ENCODE data around the gene PRUNE2.

- TF ChIP-seq SP1 (IDR thresholded peaks at IDR 0.05), result no peak
- TF ChIP-seq FOXM1 (IDR thresholded peaks at IDR 0.05; ENCODE audit: borderline replicate concordance), result no peak
- no peak for TF ChIP-seq ZNF384 (IDR thresholded peaks at IDR 0.05)
- no peak for TF ChIP-seq LEF1 (IDR thresholded peaks at IDR 0.05; ENCODE audit: borderline replicate concordance)
- TF ChIP-seq BHLHE40 (IDR thresholded peaks at IDR 0.05; ENCODE audit: borderline replicate concordance), result no peak
- TF ChIP-seq FOXA1 (IDR thresholded peaks at IDR 0.05), result no peak
- TF ChIP-seq ARNT (IDR thresholded peaks at IDR 0.05), result no peak
- TF ChIP-seq NFRKB (IDR thresholded peaks at IDR 0.05), result no peak
- no peak for TF ChIP-seq L3MBTL2 (conservative IDR thresholded peaks at IDR 0.05)
- TF ChIP-seq CTBP1 (IDR thresholded peaks at IDR 0.05; ENCODE audit: borderline replicate concordance), result no peak
- TF ChIP-seq HDGF (IDR thresholded peaks at IDR 0.05; ENCODE audit: borderline replicate concordance), result no peak
- TF ChIP-seq, protein P1, sequence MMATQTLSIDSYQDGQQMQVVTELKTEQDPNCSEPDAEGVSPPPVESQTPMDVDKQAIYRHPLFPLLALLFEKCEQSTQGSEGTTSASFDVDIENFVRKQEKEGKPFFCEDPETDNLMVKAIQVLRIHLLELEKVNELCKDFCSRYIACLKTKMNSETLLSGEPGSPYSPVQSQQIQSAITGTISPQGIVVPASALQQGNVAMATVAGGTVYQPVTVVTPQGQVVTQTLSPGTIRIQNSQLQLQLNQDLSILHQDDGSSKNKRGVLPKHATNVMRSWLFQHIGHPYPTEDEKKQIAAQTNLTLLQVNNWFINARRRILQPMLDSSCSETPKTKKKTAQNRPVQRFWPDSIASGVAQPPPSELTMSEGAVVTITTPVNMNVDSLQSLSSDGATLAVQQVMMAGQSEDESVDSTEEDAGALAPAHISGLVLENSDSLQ (IDR thresholded peaks at IDR 0.05), result no peak
Observed at GRCh38 chr9:76690973-76691370, 214.9 kb downstream of the PRUNE2 start.

Data from HEK293T (cell line).